GM18873 (cell line): ENCODE results near the gene HUNK.
"Not testable (repeated sequence)": the region's sequence is repeated elsewhere in the genome, so short reads cannot be mapped to it uniquely, and the experiment has no call there.

ENCODE experiments used
- ATAC-seq: cut with Tn5 transposase; IDR thresholded peaks from one replicate; pipeline ENCODE4 v1.9.1; 2021; ENCODE audit warnings: mild to moderate bottlenecking, moderate library complexity, moderate number of reproducible peaks; ENCODE audit not compliant: unreplicated experiment, low FRiP score

Gene HUNK

DNA sequence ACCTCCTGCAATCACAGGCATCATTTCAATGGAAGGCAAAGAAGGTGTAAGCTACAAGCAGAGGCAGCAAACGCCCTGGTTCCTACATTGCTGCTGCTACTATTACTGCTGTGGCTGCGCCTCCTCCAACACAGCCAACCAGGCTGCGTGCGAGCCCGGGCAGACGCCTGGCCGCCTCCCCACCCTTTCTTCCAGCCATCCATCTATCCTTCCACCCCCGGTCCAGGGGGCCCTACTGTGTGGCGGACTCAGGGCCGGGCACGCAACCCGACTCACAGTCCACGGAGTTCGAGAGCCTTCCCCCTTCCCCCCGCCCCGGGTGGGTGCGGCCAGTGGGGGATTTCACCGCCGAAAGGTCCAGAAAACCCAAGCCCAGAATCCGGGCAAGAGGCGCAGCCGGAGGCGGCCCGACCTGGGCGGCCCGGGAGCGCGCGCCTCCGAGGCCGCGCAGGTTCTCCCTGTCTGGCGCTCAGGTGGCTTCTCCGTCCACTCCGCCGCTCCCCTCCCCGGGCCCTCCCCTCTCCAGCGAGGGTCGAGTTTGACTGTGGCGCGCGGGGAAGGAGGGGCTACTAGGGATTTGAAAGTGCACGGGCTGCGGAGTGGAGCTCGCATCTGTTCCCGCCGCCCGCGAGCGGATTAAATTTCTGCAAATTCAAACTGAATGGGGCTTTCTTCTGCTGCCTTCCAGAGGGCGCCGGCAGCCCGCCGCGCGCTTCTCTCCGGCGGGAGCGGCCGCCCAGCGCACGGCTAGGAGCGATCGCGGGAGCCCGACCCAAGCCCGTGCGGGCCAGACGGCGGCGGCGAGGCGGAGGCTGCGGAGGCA, at the start of gene HUNK:
Gene HUNK, plus strand, starts transcription at position 569 of the 823 bp plus-strand sequence. CDS start 655 bp downstream, outside the sequence.
- ATAC-seq = no peak

DNA sequence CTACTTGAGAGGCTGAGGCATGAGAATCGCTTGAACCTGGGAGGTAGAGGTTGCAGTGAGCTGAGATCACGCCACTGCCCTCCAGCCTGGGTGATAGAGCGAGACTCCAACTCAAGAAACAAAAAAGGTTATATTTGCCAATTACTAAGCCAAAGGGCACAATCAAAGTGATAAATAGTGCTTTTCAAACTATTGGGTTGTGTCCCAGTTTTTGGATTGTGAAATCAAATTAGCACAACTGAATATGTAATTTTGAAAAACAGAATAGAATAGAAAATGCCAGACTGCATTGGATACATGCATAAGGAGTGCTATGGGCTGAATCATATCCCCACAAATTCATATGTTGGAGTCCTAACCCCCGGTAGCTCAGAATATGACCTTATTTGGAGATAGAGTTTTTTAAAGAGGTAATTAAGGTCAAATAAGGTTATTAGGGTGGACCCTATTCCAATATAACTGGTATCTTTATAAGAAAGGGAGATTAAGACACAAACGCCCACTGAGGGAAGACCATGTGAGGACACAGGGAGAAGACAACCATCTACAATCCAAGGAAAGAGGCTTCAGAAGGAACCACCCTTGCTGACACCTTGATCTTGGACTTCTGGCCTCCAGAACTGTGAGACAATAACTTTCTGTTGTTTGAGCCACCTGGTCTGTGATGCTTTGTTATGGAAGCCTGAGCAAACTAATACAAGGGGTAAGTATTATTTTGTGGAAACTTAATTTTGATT, 42.9 kb upstream of the HUNK start:
- ATAC-seq = no peak

DNA sequence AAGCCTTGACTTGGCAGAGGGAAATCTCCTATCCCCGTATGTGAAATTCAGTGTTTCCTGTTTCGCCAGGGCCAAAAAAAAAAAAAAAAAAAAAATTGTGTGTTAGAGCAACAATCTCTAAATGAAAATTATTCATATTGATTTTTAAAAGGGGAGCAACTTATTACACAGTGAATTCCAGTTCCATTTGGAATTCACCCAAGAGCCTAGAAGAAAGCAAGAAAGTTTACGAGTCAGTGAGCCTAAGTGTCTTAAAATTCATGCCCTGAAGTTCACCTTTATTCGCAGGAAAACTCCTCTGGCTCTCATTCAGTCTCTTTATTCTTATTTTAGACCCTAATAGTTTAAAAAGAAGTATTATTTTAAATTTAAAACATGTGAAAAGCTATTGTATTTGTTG, 42.1 kb upstream of the HUNK start:
- no peak for ATAC-seq

DNA sequence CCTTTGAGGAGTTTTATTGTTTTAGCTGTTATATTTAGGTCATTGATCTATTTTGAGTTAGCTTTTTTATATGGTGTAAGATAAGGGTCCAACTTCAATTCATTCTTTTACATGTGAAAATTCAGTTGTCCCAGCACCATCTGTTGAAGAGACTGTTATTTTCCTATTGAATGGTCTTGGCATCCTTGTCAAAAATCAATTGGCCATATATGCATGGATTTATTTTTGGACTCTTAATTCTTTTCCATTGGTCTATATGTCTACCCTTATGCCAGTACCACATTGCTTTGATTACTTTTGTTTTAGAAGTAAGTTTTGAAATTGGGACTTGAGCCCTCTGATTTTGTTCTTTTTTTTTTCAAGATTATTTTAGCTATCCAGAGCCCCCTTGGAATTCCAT, 35.8 kb upstream of the HUNK start:
- ATAC-seq = no peak

GRCh38 chr21:31837618-31838390, 35.0 kb upstream of the HUNK start:
- ATAC-seq = no peak

DNA sequence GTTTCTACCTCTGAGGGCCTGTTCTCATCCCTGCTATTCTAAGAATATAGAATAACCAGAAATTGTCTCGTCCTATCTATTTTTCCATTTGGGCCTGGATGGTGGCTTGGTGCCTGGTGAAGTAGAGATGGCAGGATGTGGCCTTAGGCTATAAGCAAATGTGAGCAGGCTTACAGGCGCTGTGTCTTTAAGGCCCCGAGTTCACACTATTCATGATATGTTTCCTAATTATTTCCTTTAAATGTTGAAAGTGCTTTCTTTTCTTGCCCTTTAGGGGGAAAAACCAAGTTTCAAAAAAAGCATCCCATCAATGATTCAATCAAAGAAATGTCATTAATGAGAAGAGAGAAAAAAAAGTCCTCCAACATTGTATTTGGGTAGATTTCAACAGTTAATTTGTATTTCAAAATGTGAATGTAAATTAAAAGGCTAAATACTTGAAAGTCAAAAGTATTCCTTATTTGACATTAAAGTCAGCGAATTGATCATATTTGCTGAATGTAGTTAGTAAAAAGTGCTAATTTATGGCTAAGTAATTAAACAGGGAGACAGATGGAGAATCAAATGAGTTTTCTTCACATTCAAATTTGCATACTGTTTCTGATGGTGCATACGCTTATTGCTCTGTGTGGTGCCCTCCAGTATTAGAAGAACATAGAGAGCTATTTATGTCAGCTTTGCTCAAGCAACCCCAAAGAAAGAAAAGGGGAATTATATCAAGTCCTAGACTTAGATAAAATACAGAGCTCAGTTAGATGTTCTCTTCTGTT, 34.0 kb upstream of the HUNK start:
- no peak for ATAC-seq

DNA sequence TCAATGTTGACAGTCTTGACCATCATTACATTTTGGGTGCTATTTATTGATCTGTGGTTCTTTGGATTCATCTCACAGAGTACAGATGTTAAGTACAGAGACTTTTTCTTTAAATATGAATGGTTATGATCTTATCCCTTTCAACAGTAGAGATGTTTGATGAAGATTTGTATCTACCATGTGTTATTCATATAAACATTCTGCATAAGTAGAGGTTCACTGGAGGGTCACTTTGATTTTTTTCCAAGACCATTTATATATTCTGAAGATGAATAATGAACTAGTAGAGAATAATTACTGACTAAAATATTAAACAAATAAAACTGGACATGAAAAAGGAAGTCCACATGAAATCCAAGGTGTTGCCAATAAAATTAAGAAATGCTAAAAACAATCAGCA, 28.6 kb upstream of the HUNK start:
- ATAC-seq = no peak

- no peak for ATAC-seq
These were observed 27.6 kb upstream of the HUNK start for GRCh38 chr21:31845151-31845729.

DNA sequence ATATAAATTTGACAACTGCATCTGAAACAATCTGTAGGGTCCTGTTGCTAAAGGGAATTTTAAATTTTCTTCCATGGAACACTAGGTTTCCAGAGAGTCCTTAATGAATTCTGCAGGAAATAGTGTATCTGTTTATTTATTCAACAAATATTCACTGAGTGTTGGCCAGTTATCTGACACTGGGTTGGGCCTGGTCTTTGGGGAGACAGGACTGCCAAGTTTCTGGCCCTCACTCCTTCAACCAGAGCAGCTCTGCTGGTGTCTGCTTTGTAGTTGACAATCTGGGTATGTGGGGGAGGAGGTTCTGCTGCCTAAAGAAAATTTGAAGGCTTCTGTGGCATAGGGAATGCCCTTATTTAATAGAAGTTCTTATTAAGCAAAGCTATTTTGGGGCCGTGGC, 26.1 kb upstream of the HUNK start:
- no peak for ATAC-seq

- ATAC-seq = no peak
These were observed 25.1 kb upstream of the HUNK start for GRCh38 chr21:31847761-31848160.

DNA sequence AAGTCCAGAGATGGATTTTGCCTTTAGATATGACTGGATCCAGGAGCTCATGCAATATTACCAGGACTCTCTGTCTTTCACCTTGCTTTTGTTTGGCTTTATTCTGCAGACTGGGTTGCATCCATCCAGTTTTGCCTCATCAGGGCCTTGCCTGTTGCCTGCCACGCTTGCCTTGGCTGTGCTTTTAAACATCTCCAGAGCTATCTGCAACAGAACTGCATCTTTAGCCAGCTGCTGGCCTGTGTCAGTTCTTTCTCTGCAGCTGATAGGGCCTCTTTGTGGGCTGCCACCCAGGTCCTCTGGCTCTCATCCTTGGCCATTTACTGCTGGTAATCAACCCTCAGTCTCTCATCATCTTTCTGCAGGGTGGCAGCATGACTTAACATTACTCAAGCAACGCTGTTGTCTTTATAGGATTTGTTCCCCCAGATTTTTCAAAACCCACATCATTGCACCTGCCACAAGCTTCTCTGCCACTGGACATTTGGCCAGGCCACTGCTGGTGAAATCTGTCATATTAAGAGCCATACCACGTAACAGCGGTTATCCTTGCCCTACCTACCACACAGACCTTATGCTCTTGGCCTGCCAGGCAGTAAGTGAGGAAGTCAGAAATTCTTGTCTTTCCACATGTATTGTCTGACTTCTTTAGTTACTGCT, 24.4 kb upstream of the HUNK start:
- ATAC-seq = no peak

GRCh38 chr21:31850886-31851285, 21.9 kb upstream of the HUNK start:
- no peak for ATAC-seq

GRCh38 chr21:31855180-31855579, 17.6 kb upstream of the HUNK start:
- no peak for ATAC-seq

DNA sequence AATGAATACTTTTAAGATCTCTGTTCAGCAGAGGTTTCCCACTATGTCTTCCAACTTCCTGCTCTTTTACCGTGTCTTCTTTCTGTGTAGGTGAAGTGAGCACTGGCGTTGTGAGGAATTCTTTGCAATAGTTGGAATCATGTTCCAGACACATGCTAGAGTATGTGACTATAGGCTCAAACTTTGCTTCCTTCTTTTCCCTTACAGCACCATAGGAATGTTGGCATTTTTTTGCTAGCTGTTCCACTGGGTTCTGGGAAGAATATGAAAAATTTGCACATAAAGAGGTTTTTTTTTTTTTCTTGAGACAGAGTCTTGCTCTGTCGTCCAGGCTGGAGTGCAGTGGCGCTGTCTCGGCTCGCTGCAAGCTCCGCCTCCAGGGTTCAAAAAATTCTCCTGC, 15.7 kb upstream of the HUNK start:
- no peak for ATAC-seq

DNA sequence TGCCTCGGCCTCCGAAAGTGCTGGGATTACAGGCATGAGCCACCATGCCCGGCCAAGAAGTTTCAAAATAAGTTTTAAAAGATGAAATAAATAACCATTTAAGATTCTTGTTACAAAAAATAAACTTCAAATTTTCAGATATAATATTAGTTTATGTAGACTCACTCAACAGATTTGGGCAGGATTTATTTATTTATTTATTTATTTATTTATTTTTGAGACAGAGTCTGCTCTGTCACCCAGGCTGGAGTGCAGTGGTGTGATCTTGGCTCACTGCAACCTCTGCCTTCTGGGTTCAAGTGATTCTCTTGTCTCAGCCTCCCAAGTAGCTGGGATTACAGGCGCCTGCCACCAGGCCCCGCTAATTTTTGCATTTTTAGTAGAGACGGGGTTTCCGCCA, 15.2 kb upstream of the HUNK start:
- ATAC-seq = not testable (repeated sequence)

GRCh38 chr21:31860851-31861250, 12.0 kb upstream of the HUNK start:
- ATAC-seq = no peak

DNA sequence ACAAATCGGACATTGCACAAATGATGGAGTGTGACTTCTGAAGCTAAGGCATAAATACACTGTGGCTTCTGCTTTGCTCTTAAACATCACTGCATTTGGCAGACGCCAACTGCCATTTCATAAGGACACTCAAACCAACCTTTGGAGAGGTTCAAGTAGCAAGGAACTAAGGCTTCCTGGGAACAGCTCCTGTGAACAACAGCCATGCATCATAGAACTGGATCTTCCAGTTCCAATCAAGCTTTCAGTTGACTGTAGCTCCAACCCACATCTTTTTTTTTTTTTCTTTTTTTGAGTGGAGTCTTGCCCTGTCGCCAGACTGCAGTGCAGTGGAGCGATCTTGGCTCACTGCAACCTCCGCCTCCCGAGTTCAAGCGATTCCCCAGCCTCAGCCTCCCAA, 10.7 kb upstream of the HUNK start:
- ATAC-seq = no peak

DNA sequence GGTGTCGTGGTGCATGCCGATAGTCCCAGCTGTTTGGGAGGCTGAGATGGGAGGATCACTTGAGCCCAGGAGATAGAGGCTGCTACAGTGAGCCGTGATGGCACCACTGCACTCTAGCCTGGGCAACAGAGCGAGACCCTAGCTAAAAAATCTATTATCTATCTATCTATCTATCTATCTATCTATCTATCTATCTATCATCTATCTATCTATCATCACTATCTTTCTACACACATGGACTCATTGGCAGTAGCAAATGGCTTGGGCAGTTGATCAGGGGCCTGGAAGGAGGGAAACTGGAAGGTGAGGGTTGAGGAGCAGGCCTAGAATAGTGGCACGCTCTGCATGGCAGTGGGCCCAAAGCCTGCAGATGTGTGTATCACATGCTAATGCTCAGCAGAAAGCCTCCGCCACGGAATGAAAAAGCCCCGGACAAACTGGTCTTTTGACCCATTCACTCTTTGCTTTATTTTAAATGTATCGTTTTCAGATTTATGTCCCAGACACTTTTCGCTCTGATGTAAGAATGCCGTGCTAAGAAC, 7.3 kb upstream of the HUNK start:
- no peak for ATAC-seq

- no peak for ATAC-seq
These were observed 6.7 kb upstream of the HUNK start for GRCh38 chr21:31866077-31866511.
